HCT116 (cell line): ENCODE measurements around the gene MATK. TPM values are rescaled to one million over a fixed set of nuclear protein-coding genes. Genes with fewer than 3 reads are reported as not detected.

Experiments
- ATAC-seq: fragments of 200-7000 bp; cut with Tn5 transposase; 2 replicates; pipeline ENCODE4 v1.9.1; 2020; ENCODE audit warnings: mild to moderate bottlenecking, moderate library complexity
- BruUV-seq: library from RNA; stranded (reverse); fragments of 400-500 nt; replicated peaks from 2 replicates; lab custom pipeline; 2021; lab: Mats Ljungman, UMichigan
- CTCF ChIA-PET: fragments of 300-600 bp; sonication (Branson Sonifier 250); formaldehyde crosslinking; loops from one replicate; lab custom pipeline; 2021; ENCODE audit warnings: antibody characterized with exemption; lab: Charles Lee
- POLR2A ChIA-PET: fragments of 300-600, 350-600 bp; sonication (Branson Sonifier 250); formaldehyde crosslinking; loops from one replicate; lab custom pipeline; 2021; ENCODE audit warnings: antibody characterized with exemption; lab: Charles Lee
- RAD21 ChIA-PET, 2 experiments: fragments of 300-600 bp; sonication (Branson Sonifier 250); formaldehyde crosslinking; loops; one replicate each; lab custom pipeline; 2023; ENCODE audit warnings: low total read pairs in 2 of 2; ENCODE audit not compliant: uncharacterized antibody in 2 of 2, unreplicated experiment in 2 of 2, low non-redundant PET in 1 of 2; lab: Charles Lee
- DNase-seq: peaks from one replicate; pipeline ENCODE4 v3.0.0-alpha.2; 2010; ENCODE audit warnings: low read depth, low spot score
- H2AFZ ChIP-seq: fragments of 200-600 bp; shearing (Covaris generic), sonication (generic); 2 replicates; pipeline ENCODE4 v1.6.1; 2017; ENCODE audit warnings: low read depth, mixed run types, mixed read lengths, antibody characterized with exemption, low read length; ENCODE audit not compliant: poor library complexity, severe bottlenecking
- H3K27ac ChIP-seq: 2 replicates; pipeline ENCODE4 v1.5.1; 2012; ENCODE audit warnings: low read depth, low read length
- H3K27me3 ChIP-seq: fragments of 200-600 bp; sonication (generic); 2 replicates; pipeline ENCODE4 v1.6.1; 2016; ENCODE audit warnings: mixed run types, low read length, mixed read lengths; ENCODE audit not compliant: insufficient read depth
- H3K36me3 ChIP-seq, 2 experiments: fragments of 200-500 bp in 1 of 2; fragments of 200-600 bp in 1 of 2; sonication (Bioruptor generic) in 1 of 2; sonication (generic) in 1 of 2; 2 replicates each; pipeline versions ENCODE4 v1.5.1 to v1.6.1; 2014 to 2016; ENCODE audit warnings: low read length in 2 of 2, inconsistent platforms in 1 of 2, mixed read lengths in 1 of 2, mixed run types in 1 of 2; ENCODE audit not compliant: insufficient read depth in 2 of 2, control insufficient read depth in 1 of 2
- H3K4me1 ChIP-seq, 2 experiments: fragments of 200-600 bp in 1 of 2; sonication (generic) in 1 of 2; 2 replicates each; pipeline versions ENCODE4 v1.5.1 to v1.6.1; 2012 to 2017; ENCODE audit warnings: low read length in 2 of 2, inconsistent platforms in 1 of 2, mild to moderate bottlenecking in 1 of 2, mixed read lengths in 1 of 2, mixed run types in 1 of 2, moderate library complexity in 1 of 2; ENCODE audit not compliant: insufficient read depth in 2 of 2, control insufficient read depth in 1 of 2
- H3K4me2 ChIP-seq: fragments of 200-600 bp; sonication (generic); 2 replicates; pipeline ENCODE4 v1.6.1; 2017; ENCODE audit warnings: mixed run types, low read length, mixed read lengths
- H3K4me3 ChIP-seq, 2 experiments: fragments of 200-600 bp in 1 of 2; sonication (generic) in 1 of 2; replicated peaks in 1 of 2; 2 replicates each; pipeline ENCODE4 v1.5.1; 2011 to 2016; ENCODE audit warnings: low read length in 2 of 2, control low read depth in 1 of 2, low read depth in 1 of 2, mild to moderate bottlenecking in 1 of 2, mixed read lengths in 1 of 2, mixed run types in 1 of 2
- H3K79me2 ChIP-seq: fragments of 200-600 bp; sonication (generic); 2 replicates; pipeline ENCODE4 v1.6.1; 2017; ENCODE audit warnings: mild to moderate bottlenecking, mixed run types, low read length, moderate library complexity, mixed read lengths; ENCODE audit not compliant: insufficient read depth
- H3K9ac ChIP-seq: fragments of 200-600 bp; sonication (generic); 2 replicates; pipeline ENCODE4 v1.6.1; 2016; ENCODE audit warnings: low read length, mixed read lengths
- H3K9me2 ChIP-seq: fragments of 200-600 bp; sonication (generic), shearing (Covaris generic); 2 replicates; pipeline ENCODE4 v1.6.1; 2017; ENCODE audit warnings: mixed run types, mild to moderate bottlenecking, moderate library complexity; ENCODE audit not compliant: insufficient read depth
- H3K9me3 ChIP-seq, 2 experiments: fragments of 200-500 bp in 1 of 2; fragments of 200-600 bp in 1 of 2; sonication (Bioruptor generic) in 1 of 2; sonication (generic) in 1 of 2; 2 replicates each; pipeline ENCODE4 v1.6.1; 2014 to 2017; ENCODE audit warnings: low read length in 2 of 2, mixed read lengths in 2 of 2, inconsistent platforms in 1 of 2, low read depth in 1 of 2, mild to moderate bottlenecking in 1 of 2, mixed run types in 1 of 2, moderate library complexity in 1 of 2; ENCODE audit not compliant: control insufficient read depth in 1 of 2, insufficient read depth in 1 of 2
- H4K20me1 ChIP-seq: fragments of 200-600 bp; sonication (generic), shearing (Covaris generic); 2 replicates; pipeline ENCODE4 v1.6.1; 2017; ENCODE audit warnings: mixed run types, mild to moderate bottlenecking, moderate library complexity; ENCODE audit not compliant: insufficient read depth
- ATF3 ChIP-seq: IDR thresholded peaks from 2 replicates; pipeline ENCODE4 v1.6.1; 2012
- CTCF ChIP-seq, 3 experiments: fragments of 200-600 bp in 1 of 3; sonication (generic) in 1 of 3; IDR thresholded peaks in 2 of 3; conservative IDR thresholded peaks in 1 of 3; 2 replicates each; pipeline ENCODE4 v1.5.1; 2012 to 2017; ENCODE audit warnings: low read depth in 2 of 3, low read length in 2 of 3, antibody characterized with exemption in 1 of 3, borderline replicate concordance in 1 of 3, control low read depth in 1 of 3, mild to moderate bottlenecking in 1 of 3, mixed read lengths in 1 of 3, mixed run types in 1 of 3, moderate library complexity in 1 of 3; ENCODE audit not compliant: insufficient read depth in 1 of 3
- EGR1 ChIP-seq: IDR thresholded peaks from 2 replicates; pipeline ENCODE4 v1.6.1; 2012; ENCODE audit warnings: low read depth
- EZH2 ChIP-seq: fragments of 200-600 bp; sonication (generic); IDR thresholded peaks from 2 replicates; pipeline ENCODE4 v1.6.1; 2017; ENCODE audit warnings: antibody characterized with exemption, mixed run types
- EZH2phosphoT487 ChIP-seq: fragments of 200-600 bp; IDR thresholded peaks from 2 replicates; pipeline ENCODE4 v1.6.1; 2018; ENCODE audit warnings: antibody characterized with exemption, borderline replicate concordance
- POLR2A ChIP-seq: IDR thresholded peaks from 2 replicates; pipeline ENCODE4 v1.7.0; 2011; ENCODE audit warnings: borderline replicate concordance; ENCODE audit not compliant: insufficient read depth, insufficient read length; ENCODE audit errors: extremely low read depth
- SP1 ChIP-seq: IDR thresholded peaks from 2 replicates; pipeline ENCODE4 v1.6.1; 2012; ENCODE audit warnings: low read depth
- ZBTB33 ChIP-seq: IDR thresholded peaks from 2 replicates; pipeline ENCODE4 v1.6.1; 2011; ENCODE audit warnings: mild to moderate bottlenecking, low read length, moderate library complexity; ENCODE audit not compliant: insufficient replicate concordance; ENCODE audit errors: extremely low read depth
- intact Hi-C: fragments of 100-400 bp; cut with micrococcal nuclease; formaldehyde crosslinking; loops from 2 replicates; pipeline ENCODE4 v1.10.0; 2022
- total RNA-seq: library from RNA; stranded (reverse); gene quantifications from one replicate; pipeline ENCODE4 v1.2.1, GENCODE V29; 2021; ENCODE audit not compliant: unreplicated experiment

The MATK gene
- total RNA-seq, 1 experiment from 2014 or later = not detected

DNA sequence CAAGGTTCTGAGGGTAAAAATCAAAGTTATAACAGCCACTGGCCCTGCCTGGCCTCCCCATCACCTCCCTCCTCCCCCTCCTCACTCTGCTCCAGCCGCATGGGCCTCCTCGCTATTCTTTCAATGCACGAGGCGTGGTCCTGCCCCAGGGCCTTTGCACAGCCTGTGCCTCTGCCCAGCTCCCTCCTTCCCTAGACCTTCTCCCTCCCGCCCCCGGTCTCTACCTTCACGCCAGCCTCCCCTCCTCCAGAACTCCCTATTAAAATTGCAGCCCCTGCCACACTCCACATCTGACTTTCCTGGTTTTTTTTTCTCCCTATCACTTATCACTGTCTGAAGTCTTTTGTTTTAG is 17.5 kb downstream of the MATK start:
- Histone ChIP-seq H3K9me2 (no peaks in the 10 kb centered on the region), H3K27ac (no peak overlapping the region), H4K20me1 (no peaks in the 10 kb centered on the region), H3K4me1 (no peaks in the 10 kb centered on the region), H3K9ac (no peak overlapping the region), H3K4me2 (no peak overlapping the region), H3K36me3 (peaks cover 0 to 5% of the 10 kb centered on the region in 2 experiments; a peak in 2 of 4 replicates), H3K79me2 (no peaks in the 10 kb centered on the region), H3K27me3 (no peaks in the 10 kb centered on the region), H3K9me3 (no peaks in the 10 kb centered on the region), H2AFZ (no peak overlapping the region), H3K4me3 (no peak overlapping the region)
- BruUV-seq = no TSS peak
- POLR2A ChIA-PET = no interaction called here
- RAD21 ChIA-PET = no interaction called here
- CTCF ChIA-PET = no interaction called here
- ATAC-seq = no peak
- intact Hi-C loops = no loop called here
- no peak for TF ChIP-seq EZH2
- TF ChIP-seq EZH2phosphoT487 = no peak
- TF ChIP-seq SP1 = no peak
- no peak for TF ChIP-seq EGR1
- no peak for TF ChIP-seq ZBTB33
- TF ChIP-seq POLR2A = no peak
- no peak for TF ChIP-seq ATF3
- TF ChIP-seq CTCF (IDR thresholded peaks at IDR 0.05 in 2 of 3, conservative IDR thresholded peaks at IDR 0.05 in 1 of 3; ENCODE audit: borderline replicate concordance in 1 of 3, insufficient read depth in 1 of 3, low read depth in 2 of 3, low read length in 2 of 3) = no peak
- no peak for DNase-seq
